ENCODE data around the gene PDE4DIP.
"Not testable (repeated sequence)": the region's sequence is repeated elsewhere in the genome, so short reads cannot be mapped to it uniquely, and the experiment has no call there.

Gene PDE4DIP

DNA sequence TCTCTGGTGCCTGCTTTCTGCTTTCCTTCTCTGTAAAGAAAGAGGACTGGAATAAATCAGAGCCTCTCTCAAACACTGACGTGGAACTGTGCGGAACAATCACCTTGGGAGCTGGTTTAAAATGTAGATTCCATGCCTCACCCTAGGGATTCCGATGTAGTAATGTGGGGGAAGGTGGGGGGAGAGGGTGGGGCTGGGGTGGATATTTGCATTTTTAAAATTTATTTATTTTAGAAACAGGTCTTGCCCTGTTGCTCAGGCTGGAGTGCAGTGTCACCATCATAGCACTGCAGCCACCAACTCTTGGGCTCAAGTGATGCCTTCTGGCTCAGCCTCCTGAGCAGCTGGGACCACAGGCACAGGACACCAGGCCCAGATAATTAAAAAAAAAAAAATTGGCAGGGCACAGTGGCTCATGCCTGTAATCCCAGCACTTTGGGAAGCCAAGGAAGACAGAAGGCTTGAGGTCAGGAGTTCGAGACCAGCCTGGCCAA lies 45.9 kb downstream of the PDE4DIP start:
- not testable (repeated sequence) for H3K79me2 ChIP-seq (ENCODE audit: insufficient read depth, low read length); H2AFZ ChIP-seq (ENCODE audit: low read depth, low read length, severe bottlenecking); H4K20me1 ChIP-seq (ENCODE audit: low read depth, low read length); H3K27me3 ChIP-seq (ENCODE audit: low read length); H3K9me3 ChIP-seq (ENCODE audit: insufficient read depth, low read length); H3K9ac ChIP-seq (ENCODE audit: low read length); H3K4me2 ChIP-seq (ENCODE audit: low read depth, low read length, poor library complexity, severe bottlenecking); H3K27ac ChIP-seq (ENCODE audit: low read depth, low read length); H3K9me2 ChIP-seq (replicated peaks; ENCODE audit: insufficient read depth, low read length); H3K4me3 ChIP-seq (ENCODE audit: insufficient read depth, low read length, poor library complexity, severe bottlenecking); H3K36me3 ChIP-seq (ENCODE audit: low read length); H3F3A ChIP-seq (ENCODE audit: insufficient read depth)

DNA sequence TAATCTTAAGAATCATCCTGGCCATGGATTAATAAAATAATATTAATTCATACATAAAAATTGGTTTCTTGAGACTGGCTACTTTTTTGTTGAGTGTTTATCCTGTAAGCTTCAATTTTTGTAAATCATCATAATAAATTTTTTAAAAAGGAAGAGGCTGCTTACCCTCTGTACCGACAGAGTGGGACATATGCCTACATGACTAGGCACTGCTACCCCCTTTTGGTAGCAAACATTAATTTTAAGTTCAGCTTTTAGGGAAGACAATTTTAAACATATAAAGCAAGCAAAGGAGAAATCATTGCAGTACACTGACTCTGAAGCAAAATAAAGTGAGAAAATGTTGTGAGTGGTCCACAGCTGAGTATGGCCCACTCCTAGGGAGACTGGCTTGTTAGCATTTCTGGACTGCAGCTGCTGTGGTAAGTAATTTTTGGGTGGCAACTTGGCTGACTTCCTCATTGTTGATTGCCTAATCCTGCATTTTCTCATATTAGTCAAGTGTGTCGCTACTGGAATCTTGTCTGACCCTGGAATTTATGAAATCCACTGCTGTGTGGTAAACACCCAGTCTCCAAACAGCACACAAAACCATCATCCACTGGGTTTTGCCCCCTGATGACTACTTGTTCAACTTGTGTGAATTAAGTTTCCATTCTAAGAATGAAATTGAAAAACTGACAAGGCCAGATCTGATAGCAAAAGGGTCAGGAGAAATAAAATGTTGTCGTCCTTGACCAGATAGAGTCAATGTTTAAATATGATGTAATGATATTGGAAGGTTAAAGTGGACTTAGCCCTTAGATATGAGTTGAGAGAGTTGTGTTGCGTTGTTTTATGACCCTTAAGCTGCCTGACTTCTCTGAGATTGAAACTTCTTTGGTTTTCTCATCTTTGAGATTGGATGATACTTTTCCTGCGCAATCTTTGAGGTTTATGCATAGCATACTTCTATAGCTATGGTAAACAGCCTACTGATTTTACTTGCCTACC lies 50.4 kb downstream of the PDE4DIP start:
- H3K9me2 ChIP-seq (replicated peaks; ENCODE audit: insufficient read depth, low read length): not testable (repeated sequence)

DNA sequence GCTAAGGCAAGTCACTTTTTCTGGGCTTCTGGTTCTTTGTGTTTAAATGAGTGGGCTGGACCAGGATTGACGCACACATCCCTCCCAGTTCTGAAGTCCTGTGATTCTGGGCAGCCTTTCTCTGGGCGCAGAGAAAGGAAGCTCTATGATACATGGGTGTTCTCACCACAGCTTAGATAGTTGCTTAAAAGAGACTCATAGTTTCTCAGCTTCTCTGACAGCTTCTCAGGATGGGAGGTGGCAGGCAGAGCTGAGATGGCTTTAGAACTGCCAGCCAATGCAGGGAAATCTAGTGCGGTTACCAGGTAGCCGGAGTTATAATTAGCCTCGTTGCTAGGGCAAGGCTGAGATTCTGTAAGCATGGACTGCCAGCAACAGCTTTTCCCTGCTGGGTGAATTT lies 55.8 kb downstream of the PDE4DIP start:
- not testable (repeated sequence) for H3K36me3 ChIP-seq (ENCODE audit: low read length); H4K20me1 ChIP-seq (ENCODE audit: low read depth, low read length); H2AFZ ChIP-seq (ENCODE audit: low read depth, low read length, severe bottlenecking); H3K27ac ChIP-seq (ENCODE audit: low read depth, low read length); H3K4me3 ChIP-seq (ENCODE audit: insufficient read depth, low read length, poor library complexity, severe bottlenecking); H3K27me3 ChIP-seq (ENCODE audit: low read length); H3F3A ChIP-seq (ENCODE audit: insufficient read depth); H3K9me3 ChIP-seq (ENCODE audit: insufficient read depth, low read length); H3K9me2 ChIP-seq (replicated peaks; ENCODE audit: insufficient read depth, low read length); H3K4me2 ChIP-seq (ENCODE audit: low read depth, low read length, poor library complexity, severe bottlenecking); H3K9ac ChIP-seq (ENCODE audit: low read length); H3K79me2 ChIP-seq (ENCODE audit: insufficient read depth, low read length)

More for the DNA sequence above, 50.4 kb downstream of the PDE4DIP start:
- H2AFZ ChIP-seq (ENCODE audit: low read depth, low read length, severe bottlenecking); H3K4me3 ChIP-seq (ENCODE audit: insufficient read depth, low read length, poor library complexity, severe bottlenecking); H3K4me2 ChIP-seq (ENCODE audit: low read depth, low read length, poor library complexity, severe bottlenecking); H3K9me3 ChIP-seq (ENCODE audit: insufficient read depth, low read length); H3F3A ChIP-seq (ENCODE audit: insufficient read depth); H3K36me3 ChIP-seq (ENCODE audit: low read length); H3K27ac ChIP-seq (ENCODE audit: low read depth, low read length); H4K20me1 ChIP-seq (ENCODE audit: low read depth, low read length); H3K79me2 ChIP-seq (ENCODE audit: insufficient read depth, low read length); H3K27me3 ChIP-seq (ENCODE audit: low read length); H3K9ac ChIP-seq (ENCODE audit: low read length): not testable (repeated sequence)

DNA sequence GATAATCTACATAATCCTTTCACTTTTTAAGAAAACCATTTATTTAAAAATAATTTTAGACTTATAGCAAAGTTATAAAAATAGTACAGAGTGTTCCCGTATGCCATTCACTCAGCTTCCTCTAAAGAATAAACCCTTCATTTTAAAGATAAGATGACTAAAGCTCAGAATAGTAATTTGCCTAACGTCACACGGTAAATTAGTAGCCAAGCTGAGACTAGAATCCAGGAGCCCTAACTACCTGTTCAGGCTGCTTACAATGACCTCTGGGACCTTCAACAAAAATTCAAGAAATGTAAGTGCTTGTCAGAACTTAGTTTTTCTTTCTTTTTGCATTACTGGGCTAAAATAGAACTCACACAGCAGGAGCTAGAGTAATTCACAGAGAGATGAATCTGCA lies 56.5 kb downstream of the PDE4DIP start:
- not testable (repeated sequence) for H3K36me3 ChIP-seq (ENCODE audit: low read length); H3K4me2 ChIP-seq (ENCODE audit: low read depth, low read length, poor library complexity, severe bottlenecking); H3K79me2 ChIP-seq (ENCODE audit: insufficient read depth, low read length); H2AFZ ChIP-seq (ENCODE audit: low read depth, low read length, severe bottlenecking); H3K9ac ChIP-seq (ENCODE audit: low read length); H3K27ac ChIP-seq (ENCODE audit: low read depth, low read length); H3K9me3 ChIP-seq (ENCODE audit: insufficient read depth, low read length); H3K4me3 ChIP-seq (ENCODE audit: insufficient read depth, low read length, poor library complexity, severe bottlenecking); H3K27me3 ChIP-seq (ENCODE audit: low read length); H3F3A ChIP-seq (ENCODE audit: insufficient read depth); H4K20me1 ChIP-seq (ENCODE audit: low read depth, low read length); H3K9me2 ChIP-seq (replicated peaks; ENCODE audit: insufficient read depth, low read length)

DNA sequence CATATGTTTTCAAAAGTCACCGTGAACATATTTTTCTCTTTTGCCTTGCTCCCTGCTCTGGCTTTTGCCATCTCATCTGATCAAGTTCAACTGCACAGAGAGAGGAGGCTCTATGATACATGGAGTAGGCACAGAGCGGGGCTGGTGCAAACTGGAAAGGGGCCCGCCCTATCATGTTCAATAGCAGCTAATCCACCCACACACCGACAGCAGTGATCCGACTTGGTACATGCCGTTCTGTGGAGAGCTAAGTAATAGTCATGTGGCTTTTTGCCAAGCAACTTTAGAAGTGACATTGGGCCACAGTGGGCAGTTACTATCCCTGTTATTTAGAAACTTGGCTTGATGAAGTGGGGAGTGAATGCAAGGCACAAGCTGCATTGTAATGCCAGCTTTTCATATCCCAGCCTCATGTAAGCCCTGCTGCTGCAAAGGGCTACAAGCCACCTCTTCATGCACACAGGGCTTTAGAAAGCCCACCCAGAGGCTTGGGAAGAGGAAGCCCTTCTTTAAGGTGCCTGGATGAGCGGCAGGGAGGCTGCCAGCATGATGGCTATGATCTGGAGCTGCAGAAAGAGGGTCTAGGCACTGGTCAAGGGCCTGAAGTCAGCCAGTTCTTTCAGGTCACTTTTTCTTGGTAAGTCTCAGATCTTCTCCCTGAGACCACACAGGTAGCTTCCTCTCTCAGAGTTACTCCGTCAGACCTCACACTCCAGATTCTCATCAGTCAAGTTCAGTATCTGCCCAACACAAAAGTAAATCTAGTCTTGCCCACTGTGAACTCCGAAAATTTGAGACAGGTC lies 57.1 kb downstream of the PDE4DIP start:
- not testable (repeated sequence) for H3K79me2 ChIP-seq (ENCODE audit: insufficient read depth, low read length); H3F3A ChIP-seq (ENCODE audit: insufficient read depth); H3K9me3 ChIP-seq (ENCODE audit: insufficient read depth, low read length); H3K27me3 ChIP-seq (ENCODE audit: low read length); H3K4me2 ChIP-seq (ENCODE audit: low read depth, low read length, poor library complexity, severe bottlenecking); H3K9me2 ChIP-seq (replicated peaks; ENCODE audit: insufficient read depth, low read length); H3K9ac ChIP-seq (ENCODE audit: low read length); H3K4me3 ChIP-seq (ENCODE audit: insufficient read depth, low read length, poor library complexity, severe bottlenecking); H3K36me3 ChIP-seq (ENCODE audit: low read length); H4K20me1 ChIP-seq (ENCODE audit: low read depth, low read length); H2AFZ ChIP-seq (ENCODE audit: low read depth, low read length, severe bottlenecking); H3K27ac ChIP-seq (ENCODE audit: low read depth, low read length)

DNA sequence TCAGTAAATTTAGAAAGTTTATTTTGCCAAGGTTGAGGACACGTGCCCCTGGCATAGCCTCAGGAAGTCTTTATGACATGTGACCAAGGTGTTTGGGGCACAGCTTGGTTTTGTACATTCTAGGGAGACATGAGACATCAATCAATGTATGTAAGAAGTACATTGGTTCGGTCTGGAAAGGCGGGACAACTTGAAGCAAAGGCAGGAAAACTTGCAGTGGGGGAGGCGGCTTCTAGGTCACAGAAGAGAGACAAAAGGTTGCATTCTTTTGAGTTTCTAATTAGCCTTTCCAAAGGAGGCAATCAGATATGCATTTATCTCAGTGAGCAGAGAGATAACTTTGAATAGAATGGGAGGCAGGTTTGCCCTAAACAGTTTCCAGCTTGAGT lies 57.7 kb downstream of the PDE4DIP start:
- H3F3A ChIP-seq (ENCODE audit: insufficient read depth); H3K79me2 ChIP-seq (ENCODE audit: insufficient read depth, low read length); H3K27ac ChIP-seq (ENCODE audit: low read depth, low read length); H3K4me2 ChIP-seq (ENCODE audit: low read depth, low read length, poor library complexity, severe bottlenecking); H3K9ac ChIP-seq (ENCODE audit: low read length); H3K9me2 ChIP-seq (replicated peaks; ENCODE audit: insufficient read depth, low read length); H3K4me3 ChIP-seq (ENCODE audit: insufficient read depth, low read length, poor library complexity, severe bottlenecking); H3K27me3 ChIP-seq (ENCODE audit: low read length); H3K9me3 ChIP-seq (ENCODE audit: insufficient read depth, low read length); H4K20me1 ChIP-seq (ENCODE audit: low read depth, low read length); H3K36me3 ChIP-seq (ENCODE audit: low read length); H2AFZ ChIP-seq (ENCODE audit: low read depth, low read length, severe bottlenecking): not testable (repeated sequence)

DNA sequence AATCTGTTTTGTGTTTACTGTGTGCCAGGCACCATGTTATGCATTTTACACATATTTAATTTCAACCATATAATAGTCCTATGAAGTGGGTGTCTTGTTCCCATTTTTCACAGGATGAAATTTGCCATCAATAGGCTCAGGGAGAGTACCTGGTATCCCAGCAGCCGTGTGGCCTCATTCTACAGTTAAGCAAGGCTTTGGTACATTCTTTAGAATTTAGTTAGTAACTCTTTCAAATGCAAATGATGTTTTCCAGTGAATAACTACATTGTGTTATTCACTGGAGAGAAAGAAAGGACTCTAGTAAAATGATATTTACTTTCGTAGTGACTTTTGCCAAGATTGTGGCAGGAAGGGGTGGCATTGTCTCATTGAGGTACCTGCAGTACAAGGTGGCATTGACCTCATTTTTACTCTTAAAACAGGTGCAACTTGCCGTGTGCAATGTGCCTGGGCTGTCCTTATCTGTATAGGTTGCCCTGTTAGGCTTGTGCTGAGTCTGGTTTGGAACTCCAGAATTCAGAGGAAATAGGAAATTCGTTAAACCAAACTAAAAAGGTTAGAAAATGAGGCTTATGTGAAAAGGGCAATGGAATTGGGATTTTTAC lies 65.1 kb downstream of the PDE4DIP start:
- H2AFZ ChIP-seq (ENCODE audit: low read depth, low read length, severe bottlenecking); H3K9me3 ChIP-seq (ENCODE audit: insufficient read depth, low read length); H3K36me3 ChIP-seq (ENCODE audit: low read length); H3K79me2 ChIP-seq (ENCODE audit: insufficient read depth, low read length); H4K20me1 ChIP-seq (ENCODE audit: low read depth, low read length); H3K9me2 ChIP-seq (replicated peaks; ENCODE audit: insufficient read depth, low read length); H3K27me3 ChIP-seq (ENCODE audit: low read length); H3K4me3 ChIP-seq (ENCODE audit: insufficient read depth, low read length, poor library complexity, severe bottlenecking); H3K4me2 ChIP-seq (ENCODE audit: low read depth, low read length, poor library complexity, severe bottlenecking); H3K9ac ChIP-seq (ENCODE audit: low read length); H3F3A ChIP-seq (ENCODE audit: insufficient read depth); H3K27ac ChIP-seq (ENCODE audit: low read depth, low read length): not testable (repeated sequence)

Data from SU-DHL-6 (cell line).